SK-N-MC (cell line): ENCODE data around the gene CLEC19A.

Experiments used
- EZH2 ChIP-seq: fragments of 200-600 bp; sonication (generic); IDR thresholded peaks from one replicate; pipeline ENCODE4 v1.6.1; 2017; ENCODE audit warnings: antibody characterized with exemption
- POLR2AphosphoS5 ChIP-seq: IDR thresholded peaks from 2 replicates; pipeline ENCODE4 v1.6.1; 2012; ENCODE audit warnings: mild to moderate bottlenecking, low read depth, low read length, borderline replicate concordance

DNA sequence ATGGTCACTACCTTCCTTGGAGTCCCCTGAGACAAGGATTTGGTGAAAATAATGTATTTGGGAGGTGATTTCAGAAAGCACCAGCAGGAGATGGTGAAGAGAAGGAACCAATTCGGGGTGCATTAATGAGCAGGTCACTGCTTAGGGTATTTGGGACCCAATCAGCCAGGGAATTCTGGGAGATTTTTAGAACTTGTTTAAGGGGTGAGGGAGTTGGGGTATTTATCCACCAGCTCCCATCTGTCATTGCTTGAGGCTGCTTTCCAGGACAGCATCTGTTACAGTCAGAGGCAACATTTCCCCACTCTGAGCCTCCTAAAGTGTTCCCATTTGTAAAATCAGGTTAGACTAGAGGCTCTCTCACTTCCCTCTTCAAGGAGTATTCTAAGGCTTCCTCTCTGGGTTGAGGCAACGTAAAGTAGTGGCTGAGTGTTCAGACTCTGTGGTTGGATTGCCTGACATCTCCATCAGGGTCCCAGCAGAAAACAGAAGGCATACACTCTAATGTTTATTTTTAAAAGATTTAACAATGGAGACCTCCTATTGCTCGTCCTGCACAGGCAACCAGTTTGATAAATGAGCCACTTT lies 60.9 kb downstream of the CLEC19A start:
- TF ChIP-seq EZH2 (no peak), POLR2AphosphoS5 (no peak)
